HPDE6-E6E7 (cell line): ENCODE data around the gene DPP9.
A peak's percentile ranks its signal among the peaks of the same experiment; 100 is the strongest.
"Not testable (repeated sequence)": the region's sequence is repeated elsewhere in the genome, so short reads cannot be mapped to it uniquely, and the experiment has no call there.

Experiments used
- DNase-seq: peaks from one replicate; pipeline ENCODE4 v3.0.0; 2011; ENCODE audit warnings: missing footprints; ENCODE audit errors: extremely low spot score

DPP9 gene

GRCh38 chr19:4723595-4724514, at the start of gene DPP9:
Gene DPP9 (minus strand): TSS chr19:4723842. CDS start chr19:4719906, 3,936 bp downstream.
- DNase-seq, result peak; percentile 96

DNA sequence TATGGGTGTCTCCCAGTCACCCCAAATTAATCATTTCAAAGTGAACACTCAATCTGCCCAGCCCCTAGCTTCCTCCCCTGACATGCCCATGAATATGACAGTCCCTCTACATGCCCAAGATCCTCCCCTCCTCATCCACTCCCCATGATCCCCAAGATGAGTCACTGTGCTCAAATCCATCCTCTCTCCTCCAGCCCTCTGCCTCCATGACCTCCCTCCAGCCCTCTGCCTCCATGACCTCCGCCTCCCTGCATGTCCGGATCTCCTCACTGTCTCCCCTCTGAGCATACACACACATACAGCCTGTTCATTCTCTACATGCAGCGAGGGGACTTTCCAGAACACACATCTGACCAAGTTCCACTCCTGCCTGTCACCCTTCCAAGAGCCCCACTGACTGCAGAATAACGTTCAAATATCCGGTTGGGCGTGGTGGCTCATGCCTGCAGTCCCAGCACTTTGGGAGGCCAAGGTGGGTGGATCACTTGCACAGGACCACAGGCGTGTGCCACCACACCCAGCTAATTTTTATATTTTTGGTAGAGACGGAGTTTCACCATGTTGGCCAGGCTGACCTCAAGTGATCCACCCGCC, 49.5 kb upstream of the DPP9 start:
- DNase-seq, result no peak

- no peak for DNase-seq
Measured at GRCh38 chr19:4772566-4772965, 48.9 kb upstream of the DPP9 start.

DNA sequence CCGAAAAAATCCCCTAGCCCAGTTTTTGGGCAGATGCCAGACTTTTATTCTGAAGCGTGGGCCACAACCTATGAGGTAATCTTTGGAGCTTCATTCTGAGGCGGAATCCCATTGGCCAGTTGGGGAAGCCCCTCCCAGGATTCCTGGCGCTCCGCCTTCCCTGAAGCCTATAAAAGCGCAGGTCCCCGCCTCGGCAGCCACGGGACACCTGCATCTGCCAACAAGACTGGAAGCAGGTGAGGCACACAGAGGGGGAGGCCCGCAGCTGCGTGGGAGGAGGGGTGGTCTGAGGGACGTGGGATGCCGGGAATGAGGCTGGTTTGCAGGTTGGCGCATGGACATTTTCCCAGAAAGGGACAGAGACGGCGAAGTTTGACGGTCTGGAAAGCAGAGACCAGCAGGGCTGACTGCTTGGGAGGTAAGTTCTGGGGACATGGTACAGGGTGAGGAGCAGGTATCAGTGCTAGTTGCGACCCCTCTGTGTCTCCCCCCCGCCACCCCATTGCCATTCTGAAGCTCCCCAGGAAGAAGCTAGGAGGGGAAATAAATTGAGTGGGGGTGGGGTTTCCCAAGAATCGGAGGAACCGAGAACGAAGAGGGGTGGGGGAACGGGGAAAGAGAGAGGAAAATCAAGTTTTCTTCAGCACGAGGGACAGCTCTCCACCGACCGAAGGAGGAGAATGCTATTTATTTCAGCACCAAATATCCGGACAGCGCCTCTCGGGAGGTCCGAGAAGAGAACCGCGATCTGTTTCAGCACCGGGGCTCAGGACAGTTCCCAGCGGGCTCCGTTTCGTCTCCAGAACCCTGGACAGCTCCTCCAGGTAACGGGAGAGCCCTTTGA, 45.5 kb upstream of the DPP9 start:
- DNase-seq, result peak; percentile 48

- DNase-seq, result no peak
Measured at GRCh38 chr19:4764393-4764660, 40.7 kb upstream of the DPP9 start.

DNA sequence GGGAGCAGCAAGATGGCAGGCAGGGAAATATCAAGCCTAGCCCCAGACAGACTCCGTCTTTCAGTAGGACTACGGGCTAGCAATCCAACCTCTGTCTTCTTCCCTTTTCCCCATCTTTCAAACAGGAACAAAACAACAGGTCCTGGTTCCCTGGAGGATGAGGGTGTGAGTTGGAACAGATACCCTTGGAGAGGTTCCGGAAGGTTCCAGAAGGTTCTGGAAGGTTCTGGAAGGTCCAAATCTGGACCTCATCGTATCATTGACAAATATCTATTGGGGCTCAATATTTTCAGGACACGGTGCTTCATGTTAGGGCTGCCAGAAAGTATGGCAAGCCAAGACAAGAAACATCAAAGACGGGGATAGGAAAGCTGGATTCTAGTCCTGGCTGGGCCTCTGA, 39.4 kb upstream of the DPP9 start:
- no peak for DNase-seq

DNA sequence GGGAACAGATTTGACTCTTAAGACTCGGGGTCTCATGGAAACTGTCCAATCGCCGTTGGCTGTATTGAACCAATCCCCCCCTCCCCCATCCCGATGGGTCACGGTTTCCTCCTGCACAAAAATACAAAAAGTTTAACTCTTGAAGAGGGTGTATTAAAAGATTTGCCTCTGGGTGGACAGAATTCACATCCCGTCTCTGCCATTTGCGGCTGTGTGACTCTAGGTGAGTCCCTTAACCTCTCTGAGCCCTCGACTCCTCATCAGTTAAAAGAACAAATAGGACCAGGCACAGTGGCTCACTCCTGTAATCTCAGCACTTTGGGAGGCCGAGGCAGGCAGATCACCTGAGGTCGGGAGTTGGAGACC, 36.6 kb upstream of the DPP9 start:
- no peak for DNase-seq

DNA sequence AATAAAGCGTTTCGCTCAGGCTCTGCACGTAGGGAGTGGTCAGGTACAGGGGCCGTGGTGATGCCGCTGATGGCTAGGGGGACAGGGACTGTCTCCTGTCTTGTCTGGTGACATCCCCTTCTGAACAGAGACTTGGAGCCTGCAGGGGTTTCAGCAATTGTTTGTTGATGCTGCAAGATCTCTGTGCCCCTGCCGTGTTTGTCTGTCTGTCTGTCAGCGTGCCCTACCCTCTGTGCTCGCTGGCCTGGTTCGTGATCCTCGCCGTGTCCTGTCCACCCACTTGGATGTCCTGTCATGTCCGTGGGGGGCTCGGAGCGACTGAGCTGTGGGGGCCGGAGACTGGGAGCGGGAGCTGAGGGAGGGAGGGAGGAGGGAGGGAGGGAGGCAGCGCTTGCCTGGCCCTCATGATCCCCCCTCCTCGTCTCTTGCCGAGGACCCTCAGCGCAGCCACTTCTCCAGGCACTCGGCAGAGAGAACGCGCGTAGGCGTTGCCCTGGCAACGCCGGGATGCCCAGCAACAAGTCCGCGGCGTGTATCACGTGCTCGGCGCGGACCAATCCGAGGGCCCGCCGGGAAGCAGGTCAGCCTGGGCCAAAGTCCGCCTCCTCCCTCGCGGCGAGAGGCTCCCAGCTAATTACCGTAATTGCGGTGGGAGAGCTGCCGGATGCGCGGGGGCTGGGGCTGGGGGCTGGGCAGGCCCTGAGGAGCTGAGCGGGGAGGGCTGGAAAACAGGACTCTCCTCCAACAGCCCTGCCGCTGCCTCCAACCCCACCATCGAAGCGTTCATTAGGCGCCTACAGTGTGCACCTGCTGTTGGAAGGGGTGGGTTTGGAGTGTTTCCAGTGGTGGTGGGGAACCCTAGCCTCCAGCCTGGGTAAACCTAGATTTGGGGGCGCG, 36.0 kb upstream of the DPP9 start:
- peak; percentile 97 for DNase-seq

DNA sequence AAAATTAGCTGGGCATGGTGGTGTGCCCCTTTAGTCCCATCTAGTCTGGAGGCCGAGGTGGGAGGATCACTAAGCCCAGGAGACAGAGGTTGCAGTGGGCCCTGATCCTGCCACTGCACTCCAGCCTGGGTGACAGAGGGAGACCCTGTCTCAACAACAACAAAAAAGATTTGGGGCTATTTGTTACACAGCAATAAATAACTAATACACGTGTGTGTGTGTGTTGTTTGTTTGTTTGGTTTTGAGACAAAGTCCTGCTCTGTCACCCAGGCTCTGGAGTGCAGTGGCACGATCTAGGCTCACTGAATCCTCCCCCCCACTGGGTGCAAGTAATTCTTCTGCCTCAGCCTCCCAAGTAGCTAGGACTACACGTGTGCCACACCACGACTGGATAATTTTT, 35.0 kb upstream of the DPP9 start:
- no peak for DNase-seq

GRCh38 chr19:4758082-4758481, 34.4 kb upstream of the DPP9 start:
- DNase-seq, result no peak

DNA sequence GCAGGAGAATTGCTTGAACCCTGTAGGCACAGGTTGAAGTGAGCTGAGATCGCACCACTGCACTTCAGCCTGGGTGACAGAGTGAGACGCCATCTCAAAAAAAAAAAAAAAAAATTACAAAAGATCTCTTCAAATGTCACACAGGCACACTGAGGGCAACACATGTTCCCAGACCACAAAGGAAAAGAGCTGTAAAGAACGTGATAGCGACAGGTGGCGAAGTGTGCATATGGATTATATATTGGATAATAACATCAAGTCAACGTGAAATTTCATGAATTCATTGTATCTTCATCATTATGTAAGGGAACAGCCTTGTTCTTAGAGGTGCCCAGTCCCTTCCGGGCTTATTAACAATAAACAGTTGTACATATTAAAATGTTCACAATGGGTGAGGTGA, 31.8 kb upstream of the DPP9 start:
- DNase-seq, result no peak

DNA sequence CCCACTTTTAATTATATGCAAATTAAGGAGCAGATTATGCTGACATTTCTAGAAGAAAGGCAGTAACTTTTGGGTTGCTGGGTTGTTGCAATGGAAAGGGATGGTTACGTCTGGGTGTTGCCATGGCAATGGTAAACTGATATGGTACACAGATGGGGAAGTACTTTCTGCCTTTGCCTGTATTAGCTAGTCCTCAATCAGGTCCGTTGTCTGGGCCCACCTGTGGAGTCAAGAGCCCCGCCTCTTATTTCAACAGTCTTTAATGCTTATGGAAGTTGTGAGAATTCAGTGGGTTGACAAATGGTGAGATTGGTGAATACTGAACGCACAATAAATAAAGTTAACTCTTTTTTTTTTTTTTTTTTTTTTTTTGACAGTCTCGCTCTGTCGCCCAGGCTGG, 30.6 kb upstream of the DPP9 start:
- DNase-seq, result no peak

DNA sequence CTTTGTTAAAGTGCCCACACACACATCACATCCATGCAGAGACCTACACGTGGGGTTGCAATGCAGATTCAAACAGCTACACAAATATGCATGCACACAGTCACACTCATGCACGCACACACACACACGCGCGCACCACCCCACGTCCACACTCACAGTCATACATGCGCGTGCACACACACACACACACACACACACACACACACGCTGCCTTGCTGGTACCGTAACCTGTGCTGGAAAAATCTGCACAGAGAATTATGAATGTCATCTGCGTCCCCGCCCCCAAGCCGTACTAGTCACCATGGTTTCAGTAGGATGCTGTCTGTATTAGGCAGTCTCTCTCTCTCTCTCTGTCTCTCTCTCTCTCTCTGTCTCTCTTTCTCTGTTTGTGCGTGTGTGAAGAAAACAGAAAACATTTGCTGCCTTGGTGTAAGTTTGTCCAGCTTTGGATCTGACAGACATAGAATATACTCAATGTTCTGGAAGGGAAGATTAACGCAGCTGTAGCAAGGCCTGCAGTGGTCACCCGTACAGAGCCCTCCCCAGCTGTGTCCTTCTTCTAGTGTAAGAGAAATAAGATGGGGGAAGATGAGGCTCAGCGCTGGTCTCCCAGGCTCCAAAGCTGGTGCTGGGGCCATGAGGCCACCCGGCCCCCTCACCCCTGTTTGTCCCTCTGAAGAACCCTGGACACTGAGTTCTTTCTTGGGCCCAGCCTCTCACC, 26.4 kb upstream of the DPP9 start:
- no peak for DNase-seq

DNA sequence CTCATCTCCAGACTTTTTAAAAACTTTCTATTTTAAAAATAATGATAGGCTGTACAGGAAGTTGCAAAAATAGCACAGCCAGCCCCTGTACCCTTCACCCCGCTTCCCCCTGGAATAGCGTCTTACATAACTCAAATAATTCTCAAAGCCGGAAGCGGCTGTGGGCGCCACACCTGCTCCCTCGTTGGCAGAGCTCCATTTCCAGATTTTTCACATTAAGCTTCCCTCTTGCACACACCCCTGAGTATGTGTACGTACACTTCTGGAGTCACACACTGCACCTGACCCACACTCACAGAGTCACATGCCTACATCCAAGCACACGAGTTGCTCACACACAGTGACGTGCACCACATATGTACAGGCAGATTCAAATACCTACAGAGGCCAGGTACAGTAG, 24.9 kb upstream of the DPP9 start:
- no peak for DNase-seq

DNA sequence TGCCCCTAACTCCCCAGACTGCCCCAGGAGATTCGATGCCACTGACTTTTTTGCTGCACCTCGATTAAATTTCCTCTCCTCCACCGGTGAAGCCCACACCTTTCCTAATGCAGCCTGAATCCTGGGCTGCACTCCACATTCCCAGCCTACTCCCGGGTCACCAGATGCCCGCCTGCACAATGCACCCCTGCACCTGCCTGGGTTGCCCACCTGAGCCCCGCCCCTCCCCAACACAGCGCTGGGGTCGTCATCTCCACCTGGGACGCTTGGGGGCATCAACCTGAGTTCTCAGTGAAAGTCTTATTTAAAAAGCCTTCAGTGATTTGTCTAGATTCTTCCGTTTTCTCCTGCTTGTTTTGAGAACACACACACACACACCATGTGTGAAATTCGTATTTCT, 24.5 kb upstream of the DPP9 start:
- no peak for DNase-seq

GRCh38 chr19:4745986-4746385, 22.3 kb upstream of the DPP9 start:
- DNase-seq, result no peak

GRCh38 chr19:4745175-4745574, 21.5 kb upstream of the DPP9 start:
- DNase-seq, result not testable (repeated sequence)

- DNase-seq, result peak; percentile 56
Measured at GRCh38 chr19:4744451-4745174, 21.0 kb upstream of the DPP9 start.

- no peak for DNase-seq
Measured at GRCh38 chr19:4742723-4743646, 19.3 kb upstream of the DPP9 start.
